ENCODE data around the gene ADAM20. TPM values are rescaled to one million over a fixed set of nuclear protein-coding genes. Genes with fewer than 3 reads are reported as not detected.

ADAM20 gene
- total and polyA plus RNA-seq, 4 donors, result 0.01 to 4.4 (median 0.51) TPM

DNA sequence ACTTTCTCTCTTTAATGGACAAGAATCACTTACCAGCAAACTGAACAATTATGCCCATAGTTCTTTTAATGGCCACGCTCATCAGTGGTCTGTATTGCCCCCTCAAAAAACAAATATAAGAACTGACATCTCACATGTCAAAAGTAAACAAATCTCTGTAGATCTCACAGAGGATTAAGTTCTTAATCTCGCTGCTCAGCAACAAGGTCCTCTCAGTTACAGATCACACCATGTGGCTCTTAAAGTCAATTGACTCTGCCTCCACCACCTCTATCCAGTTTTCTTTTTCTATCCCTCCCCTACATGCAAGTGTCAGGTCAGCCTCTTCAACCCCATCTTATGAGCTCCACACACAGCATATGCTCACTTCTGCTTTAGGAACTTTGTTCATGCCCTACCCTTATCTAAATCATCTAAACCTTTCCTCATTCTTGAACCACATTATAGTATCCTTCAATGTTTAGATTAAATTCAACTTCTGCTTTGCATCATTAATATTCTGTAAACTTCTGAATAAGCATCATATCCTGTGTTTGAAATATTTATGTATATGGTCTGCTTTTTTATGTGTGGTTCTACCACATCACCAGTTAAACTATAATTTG is 7.2 kb downstream of the ADAM20 start:
- no peak overlapping the region for H3K9ac ChIP-seq (ENCODE audit: insufficient read depth in 1 of 2, low read length in 2 of 2)
- no peaks in the 10 kb centered on the region for H3K27me3 ChIP-seq (ENCODE audit: control insufficient read depth in 3 of 3, insufficient read depth in 3 of 3, low read length in 2 of 3)
- ATAC-seq (ENCODE audit: insufficient read depth, low FRiP score) (no peak), DNase-seq (no peak)
- H3K27ac ChIP-seq (ENCODE audit: low read depth in 1 of 2, low read length in 1 of 2), result no peak overlapping the region
- peaks cover 0 to 9% (median 2%) of the 10 kb centered on the region in 4 donors for H3K36me3 ChIP-seq (ENCODE audit: control insufficient read depth in 4 of 4, insufficient read depth in 4 of 4, low read length in 4 of 4)
- TF ChIP-seq CTCF (IDR thresholded peaks at IDR 0.05; ENCODE audit: control extremely low read depth, extremely low read depth), result no peak
- no peaks in the 10 kb centered on the region for H3K4me1 ChIP-seq (ENCODE audit: control insufficient read depth in 5 of 5, insufficient read depth in 5 of 5, low read length in 5 of 5)
- peaks cover 0 to 2% (median 0%) of the 10 kb centered on the region in 4 donors for H3K9me3 ChIP-seq (ENCODE audit: control insufficient read depth in 4 of 4, insufficient read depth in 3 of 4, low read length in 3 of 4)
- no peak overlapping the region for H3K4me3 ChIP-seq
- WGBS, 2 donors, result 96 to 99% methylated on average over 2 of the region's 2 CpGs

- Histone ChIP-seq H3K4me1 (ENCODE audit: control insufficient read depth in 5 of 5, insufficient read depth in 5 of 5, low read length in 5 of 5) (no peaks in the 10 kb centered on the region), H3K4me3 (no peak overlapping the region), H3K9me3 (ENCODE audit: control insufficient read depth in 4 of 4, insufficient read depth in 3 of 4, low read length in 3 of 4) (peaks cover 0 to 2% (median under 1%) of the 10 kb centered on the region in 4 donors), H3K27me3 (ENCODE audit: control insufficient read depth in 3 of 3, insufficient read depth in 3 of 3, low read length in 2 of 3) (no peaks in the 10 kb centered on the region), H3K36me3 (ENCODE audit: control insufficient read depth in 4 of 4, insufficient read depth in 4 of 4, low read length in 4 of 4) (peaks cover 0 to 9% (median 2%) of the 10 kb centered on the region in 4 donors), H3K9ac (ENCODE audit: insufficient read depth in 1 of 2, low read length in 2 of 2) (no peak overlapping the region), H3K27ac (ENCODE audit: low read depth in 1 of 2, low read length in 1 of 2) (no peak overlapping the region)
- ATAC-seq (ENCODE audit: insufficient read depth, low FRiP score), result no peak
- no peak for DNase-seq
- TF ChIP-seq CTCF (IDR thresholded peaks at IDR 0.05; ENCODE audit: control extremely low read depth, extremely low read depth), result no peak
These were observed 9.1 kb downstream of the ADAM20 start for GRCh38 chr14:70525691-70526090.

DNA sequence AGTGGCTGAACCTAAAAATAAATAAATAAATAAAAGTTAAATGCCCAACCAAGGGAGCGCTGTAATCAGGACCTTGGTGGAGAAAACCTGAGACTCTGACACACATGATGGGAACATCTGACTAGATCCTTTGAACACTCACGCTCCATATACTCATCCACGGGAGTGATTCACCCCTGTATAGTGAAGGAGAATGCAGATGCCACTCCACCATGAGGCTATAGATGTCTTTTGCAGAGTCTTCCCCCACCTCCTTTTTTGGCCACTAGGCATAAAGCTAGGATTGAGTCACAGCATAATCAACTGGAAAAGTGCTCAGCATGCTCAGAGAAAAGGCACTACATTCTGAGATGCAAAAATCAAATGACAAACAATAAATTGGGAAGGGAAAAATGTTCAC is 19.0 kb downstream of the ADAM20 start:
- Histone ChIP-seq H3K9ac (ENCODE audit: insufficient read depth in 1 of 2, low read length in 2 of 2) (no peak overlapping the region), H3K4me1 (ENCODE audit: control insufficient read depth in 5 of 5, insufficient read depth in 5 of 5, low read length in 5 of 5) (no peaks in the 10 kb centered on the region), H3K27ac (ENCODE audit: low read depth in 1 of 2, low read length in 1 of 2) (no peak overlapping the region), H3K4me3 (no peak overlapping the region), H3K36me3 (ENCODE audit: control insufficient read depth in 4 of 4, insufficient read depth in 4 of 4, low read length in 4 of 4) (peaks cover 0 to 1% (median 0%) of the 10 kb centered on the region in 4 donors), H3K27me3 (ENCODE audit: control insufficient read depth in 3 of 3, insufficient read depth in 3 of 3, low read length in 2 of 3) (no peaks in the 10 kb centered on the region), H3K9me3 (ENCODE audit: control insufficient read depth in 4 of 4, insufficient read depth in 3 of 4, low read length in 3 of 4) (peaks cover 0 to 4% (median 0%) of the 10 kb centered on the region in 4 donors)
- TF ChIP-seq CTCF (IDR thresholded peaks at IDR 0.05; ENCODE audit: control extremely low read depth, extremely low read depth), result no peak
- ATAC-seq (ENCODE audit: insufficient read depth, low FRiP score) (no peak), DNase-seq (no peak)
- WGBS, 2 donors, result 96 to 100% methylated on average over 3 of the region's 3 CpGs
